HFFc6 (cell line): ENCODE data around the gene SLC25A13. TPM values are rescaled to one million over a fixed set of nuclear protein-coding genes. Genes with fewer than 3 reads are reported as not detected.
A peak's percentile ranks its signal among the peaks of the same experiment; 100 is the strongest.

Source experiments
- DNase-seq: peaks from one replicate; pipeline ENCODE4 v3.0.0-alpha.2; 2018
- H3K27ac Mint-ChIP-seq: 2 replicates; pipeline ENCODE4 v1.8.0; 2020; ENCODE audit warnings: mild to moderate bottlenecking, mixed read lengths
- H3K27me3 Mint-ChIP-seq: 2 replicates; pipeline ENCODE4 v1.8.0; 2021; ENCODE audit warnings: mild to moderate bottlenecking, moderate library complexity, mixed read lengths; ENCODE audit not compliant: insufficient read depth
- H3K36me3 Mint-ChIP-seq: 2 replicates; pipeline ENCODE4 v1.8.0; 2021; ENCODE audit warnings: low read depth, mixed read lengths
- H3K4me1 Mint-ChIP-seq: 2 replicates; pipeline ENCODE4 v1.8.0; 2020; ENCODE audit warnings: low read depth, mixed read lengths
- H3K4me3 Mint-ChIP-seq: 2 replicates; pipeline ENCODE4 v1.8.0; 2020; ENCODE audit warnings: mild to moderate bottlenecking, moderate library complexity, mixed read lengths
- H3K9me3 Mint-ChIP-seq: 2 replicates; pipeline ENCODE4 v1.8.0; 2020; ENCODE audit warnings: mild to moderate bottlenecking, mixed read lengths
- CTCF ChIP-seq: fragments of 200-600 bp; sonication (generic); IDR thresholded peaks from 2 replicates; pipeline ENCODE4 v1.5.0; 2021; ENCODE audit warnings: antibody characterized with exemption, mild to moderate bottlenecking
- total RNA-seq, 6 experiments: library from RNA; stranded (reverse); fragmentation: NEBNext Ultra II Directional; extraction: Animal tissue kit (Norgen Biotek cat#: 25700); gene quantifications; 2 replicates in 1 of 6; 3 replicates in 5 of 6; pipeline ENCODE4 v1.2.3, GENCODE V29; 2021

Gene SLC25A13
- total RNA-seq, 6 experiments from 2014 or later, result 7.4 to 15.4 (median 12.9) TPM

DNA sequence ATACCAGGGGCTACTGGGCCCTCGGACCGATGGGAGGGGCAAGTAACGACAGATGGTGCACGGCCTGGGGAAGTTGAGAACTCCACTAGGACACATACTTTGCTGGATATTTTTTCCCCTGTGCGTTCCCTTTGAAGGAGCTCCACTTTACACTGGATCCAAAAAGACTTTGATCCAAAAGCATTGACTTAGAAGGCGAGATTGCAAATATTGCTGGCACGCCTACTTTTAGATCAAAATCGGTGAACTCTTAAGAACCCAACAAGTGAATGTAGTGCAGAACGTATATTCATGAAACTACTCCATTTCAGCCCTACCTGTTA is 436 bp upstream of the SLC25A13 start:
- H3K36me3 Mint-ChIP-seq, result no peaks in the 10 kb centered on the region
- H3K9me3 Mint-ChIP-seq, result no peaks in the 10 kb centered on the region
- TF ChIP-seq CTCF, result no peak
- peak overlapping the region; percentile 89 for H3K4me3 Mint-ChIP-seq
- DNase-seq, result no peak
- peaks cover 15% of the 10 kb centered on the region for H3K4me1 Mint-ChIP-seq
- 0 out of 2 replicates have a peak overlapping the region, but pooled peaks have one; percentile 83 for H3K27ac Mint-ChIP-seq
- peaks cover 2% of the 10 kb centered on the region; the same call in 1 of the 2 replicates for H3K27me3 Mint-ChIP-seq

DNA sequence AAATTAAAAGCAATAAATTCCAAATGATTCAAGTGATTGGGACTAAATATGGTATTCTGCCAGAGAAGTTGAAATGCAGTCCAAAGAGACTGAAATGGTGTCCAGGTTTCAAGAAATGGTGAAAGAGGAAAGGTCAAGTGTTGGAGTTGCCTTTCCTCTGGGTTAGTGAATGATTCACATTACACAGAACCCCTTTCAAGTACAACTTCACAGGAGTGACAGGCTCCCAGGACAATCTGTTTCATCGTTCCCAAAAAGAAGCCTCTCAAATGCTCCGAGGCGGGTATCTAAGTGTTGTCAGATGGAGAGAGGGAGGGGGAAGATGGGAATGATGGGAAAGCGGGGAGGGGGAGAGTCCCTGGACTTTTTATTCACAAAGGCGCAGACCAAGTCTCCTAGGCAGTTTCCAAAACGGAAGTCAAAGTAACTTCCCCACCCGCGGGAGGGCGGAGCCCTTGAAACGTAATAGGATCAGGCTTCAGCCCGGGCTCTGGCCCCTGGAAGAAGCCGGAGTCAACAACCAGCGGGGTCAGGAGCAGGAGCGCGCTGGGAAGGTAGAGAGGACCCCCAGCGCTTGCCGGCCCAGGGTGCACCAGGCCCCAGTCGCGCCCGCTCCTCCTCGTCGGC is 754 bp downstream of the SLC25A13 start:
- H3K4me1 Mint-ChIP-seq, result peaks cover 15% of the 10 kb centered on the region
- no peaks in the 10 kb centered on the region for H3K36me3 Mint-ChIP-seq
- H3K27ac Mint-ChIP-seq, result peak overlapping the region; percentile 83
- no peak for TF ChIP-seq CTCF
- no peaks in the 10 kb centered on the region for H3K9me3 Mint-ChIP-seq
- peak overlapping the region; percentile 89 for H3K4me3 Mint-ChIP-seq
- H3K27me3 Mint-ChIP-seq, result peaks cover 2% of the 10 kb centered on the region; the same call in 1 of the 2 replicates
- DNase-seq, result peak; percentile 49

GRCh38 chr7:96320442-96320841 is 1.5 kb downstream of the SLC25A13 start:
- Mint-ChIP-seq H3K4me3 (peak overlapping the region; percentile 89), H3K4me1 (peaks cover 15% of the 10 kb centered on the region), H3K27ac (peak overlapping the region; percentile 83), H3K27me3 (peaks cover 2% of the 10 kb centered on the region; the same call in 1 of the 2 replicates), H3K9me3 (no peaks in the 10 kb centered on the region), H3K36me3 (no peaks in the 10 kb centered on the region)
- no peak for TF ChIP-seq CTCF
- DNase-seq, result no peak

GRCh38 chr7:96319439-96319838 is 2.5 kb downstream of the SLC25A13 start:
- Mint-ChIP-seq H3K4me1 (peaks cover 25% of the 10 kb centered on the region), H3K36me3 (no peaks in the 10 kb centered on the region), H3K4me3 (no peak overlapping the region), H3K27me3 (no peaks in the 10 kb centered on the region), H3K27ac (no peak overlapping the region), H3K9me3 (no peaks in the 10 kb centered on the region)
- DNase-seq, result no peak
- TF ChIP-seq CTCF, result no peak

- Mint-ChIP-seq H3K27ac (no peak overlapping the region), H3K4me3 (no peak overlapping the region), H3K9me3 (no peaks in the 10 kb centered on the region), H3K36me3 (no peaks in the 10 kb centered on the region), H3K4me1 (peaks cover 25% of the 10 kb centered on the region), H3K27me3 (no peaks in the 10 kb centered on the region)
- DNase-seq, result no peak
- no peak for TF ChIP-seq CTCF
Measured at GRCh38 chr7:96316949-96317348, 4.9 kb downstream of the SLC25A13 start.
